ENCODE results near the gene IRF1.
"Not testable (repeated sequence)": the region's sequence is repeated elsewhere in the genome, so short reads cannot be mapped to it uniquely, and the experiment has no call there.

The IRF1 gene

DNA sequence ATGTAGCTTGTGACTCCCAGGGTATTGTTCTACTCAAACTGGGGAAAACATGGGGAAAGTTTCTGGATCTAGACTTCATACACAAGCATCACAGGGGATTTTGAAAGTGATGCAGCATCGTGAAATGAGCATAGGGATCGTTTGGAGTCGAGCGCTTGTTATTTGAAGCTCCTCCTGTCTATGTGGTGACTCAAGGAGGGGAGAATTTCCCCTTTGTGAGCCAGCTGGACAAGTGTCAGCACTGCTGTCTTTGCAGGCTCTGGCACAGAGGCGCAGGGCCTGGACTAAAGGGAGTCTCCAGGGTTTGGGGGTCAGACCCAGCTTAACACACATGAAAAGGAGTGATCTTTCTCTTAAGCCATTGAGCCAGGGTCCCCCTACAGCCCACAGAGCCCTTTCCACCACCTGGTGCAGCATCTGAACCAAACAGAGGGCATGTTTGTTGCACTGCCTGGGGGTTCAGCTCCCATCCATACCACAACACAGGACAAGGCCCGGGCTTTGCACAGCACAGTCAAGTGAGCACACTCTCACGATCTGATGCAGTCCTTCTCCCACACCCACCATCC lies 51.0 kb downstream of the IRF1 start:
- in situ Hi-C loops (cut with MboI; ENCODE audit: low sequenced_read_pairs) = no loop called here

DNA sequence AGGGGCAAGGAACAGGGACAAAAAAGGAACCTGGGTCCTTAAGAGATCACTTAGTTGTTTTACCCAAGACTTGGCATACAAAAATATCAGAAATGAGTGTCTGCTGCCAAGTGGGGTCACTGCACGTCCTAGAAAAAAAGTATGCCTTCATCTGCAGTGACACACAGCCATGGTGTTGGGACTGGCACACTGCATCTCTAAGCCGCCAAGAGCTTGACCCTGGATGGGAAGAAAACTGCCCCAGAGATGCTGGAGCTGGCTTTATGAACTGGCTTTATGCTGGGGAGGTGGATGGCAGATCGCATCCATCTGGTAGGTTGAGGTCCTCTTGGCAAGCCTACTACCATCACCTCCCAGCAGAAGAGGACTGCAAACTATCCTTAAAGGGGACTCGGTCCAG lies 51.7 kb downstream of the IRF1 start:
- in situ Hi-C loops (cut with MboI; ENCODE audit: low sequenced_read_pairs) = no loop called here

DNA sequence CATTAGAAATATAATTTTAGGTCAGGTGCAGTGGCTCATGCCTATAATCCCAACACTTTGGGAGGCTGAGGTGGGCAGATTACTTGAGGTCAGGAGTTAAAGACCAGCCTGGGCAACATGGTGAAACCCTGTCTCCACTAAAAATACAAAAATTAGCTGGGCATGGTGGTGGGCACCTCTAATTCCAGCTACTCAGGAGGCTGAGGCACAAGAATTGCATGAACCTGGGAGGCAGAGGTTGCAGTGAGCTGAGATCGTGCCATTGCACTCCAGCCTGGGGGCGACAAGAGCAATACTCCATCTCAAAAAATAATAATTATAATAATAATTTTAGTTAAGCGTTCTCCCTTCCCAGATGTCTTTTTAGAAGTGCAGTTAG lies 52.3 kb downstream of the IRF1 start:
- in situ Hi-C loops (cut with MboI; ENCODE audit: low sequenced_read_pairs) = not testable (repeated sequence)

DNA sequence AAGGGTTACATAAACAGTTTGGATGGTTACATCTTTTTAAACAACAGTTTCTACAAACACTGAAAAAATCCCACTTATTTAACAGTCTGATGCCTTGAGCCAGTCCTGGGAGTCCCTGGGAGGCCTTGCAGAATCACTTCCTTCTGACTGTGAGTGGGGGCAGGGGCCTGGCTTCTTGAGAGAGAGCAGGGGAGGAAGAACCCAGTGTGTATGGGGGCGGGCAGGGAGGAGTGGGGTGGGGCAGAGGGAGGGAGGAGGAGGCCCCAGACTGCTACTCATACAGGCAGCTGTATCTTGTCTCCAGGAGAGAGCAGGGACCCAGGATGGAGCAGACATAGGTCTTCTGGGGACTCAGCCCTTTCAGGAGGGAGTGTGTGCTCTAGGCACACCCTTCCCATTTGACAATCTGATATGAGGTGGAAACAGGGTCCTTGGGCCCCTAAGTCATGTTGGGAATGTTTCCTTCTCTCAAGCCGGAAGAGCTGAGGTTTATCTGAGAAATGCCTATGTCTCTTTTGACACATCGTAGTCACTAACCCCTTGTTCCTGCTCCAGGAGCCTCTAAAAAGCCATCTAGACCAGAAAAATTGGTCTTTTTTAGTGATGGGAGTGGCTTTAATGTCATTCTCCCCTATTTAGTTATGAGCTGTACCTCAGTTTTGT lies 52.8 kb downstream of the IRF1 start:
- in situ Hi-C loops (cut with MboI; ENCODE audit: low sequenced_read_pairs) = no loop called here

DNA sequence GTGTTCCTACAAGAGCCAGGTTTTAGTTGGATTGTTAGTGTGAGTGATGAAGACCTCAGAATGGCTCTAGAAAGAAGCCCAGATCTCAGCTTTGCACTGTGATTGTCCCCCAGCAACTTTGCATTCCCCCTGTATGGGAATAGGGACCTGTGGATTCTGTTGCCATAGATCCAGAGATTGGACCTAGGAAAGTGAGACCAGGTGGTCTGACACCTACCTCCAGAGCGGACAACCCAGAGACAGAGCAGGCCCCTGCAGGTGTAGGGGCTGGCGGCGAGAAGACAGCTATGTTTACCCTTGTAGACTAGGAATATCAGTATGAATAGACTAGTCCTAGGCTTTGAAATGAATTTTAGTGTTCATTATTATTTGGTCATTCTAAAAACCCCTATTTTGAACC lies 53.6 kb downstream of the IRF1 start:
- in situ Hi-C loops (cut with MboI; ENCODE audit: low sequenced_read_pairs) = no loop called here

DNA sequence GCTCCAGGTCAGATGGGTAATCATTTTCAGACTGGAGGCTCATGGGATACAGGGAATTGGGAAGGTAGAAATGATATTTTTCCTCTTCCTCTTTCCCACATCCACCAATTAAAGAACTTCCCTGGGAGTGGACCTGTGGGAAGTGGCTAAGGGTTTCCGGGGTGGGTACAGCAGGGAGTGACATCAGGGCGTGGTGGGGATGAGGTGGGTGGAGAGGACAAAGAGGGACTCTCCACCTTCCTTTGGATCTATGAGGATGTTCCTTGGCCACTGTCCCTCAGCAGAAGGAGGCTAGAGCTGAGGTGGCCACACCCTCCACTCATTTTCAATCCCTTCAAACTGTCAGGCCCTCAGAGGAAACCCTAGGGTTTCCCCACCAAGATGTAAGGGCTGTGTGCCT lies 54.7 kb downstream of the IRF1 start:
- in situ Hi-C loops (cut with MboI; ENCODE audit: low sequenced_read_pairs) = no loop called here

DNA sequence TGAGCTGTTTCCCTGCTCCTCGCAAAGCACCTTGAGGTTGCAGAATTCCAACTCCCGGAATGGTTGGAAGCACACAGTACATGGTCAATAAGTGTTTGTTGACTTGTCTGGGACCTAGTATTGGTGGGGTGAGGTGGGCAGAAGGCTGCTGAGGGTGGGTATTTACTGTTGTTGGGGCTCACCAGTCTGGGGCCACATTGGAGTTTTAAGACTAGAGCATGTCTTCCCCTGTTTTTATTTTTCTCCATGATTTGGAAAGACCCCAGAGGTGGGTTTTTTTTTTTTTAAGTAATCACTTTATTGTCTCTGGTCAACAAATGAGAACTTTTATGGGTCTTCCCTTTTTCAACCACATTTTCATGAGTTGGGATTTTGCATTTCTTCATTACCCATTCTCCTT lies 55.1 kb downstream of the IRF1 start:
- in situ Hi-C loops (cut with MboI; ENCODE audit: low sequenced_read_pairs) = no loop called here

DNA sequence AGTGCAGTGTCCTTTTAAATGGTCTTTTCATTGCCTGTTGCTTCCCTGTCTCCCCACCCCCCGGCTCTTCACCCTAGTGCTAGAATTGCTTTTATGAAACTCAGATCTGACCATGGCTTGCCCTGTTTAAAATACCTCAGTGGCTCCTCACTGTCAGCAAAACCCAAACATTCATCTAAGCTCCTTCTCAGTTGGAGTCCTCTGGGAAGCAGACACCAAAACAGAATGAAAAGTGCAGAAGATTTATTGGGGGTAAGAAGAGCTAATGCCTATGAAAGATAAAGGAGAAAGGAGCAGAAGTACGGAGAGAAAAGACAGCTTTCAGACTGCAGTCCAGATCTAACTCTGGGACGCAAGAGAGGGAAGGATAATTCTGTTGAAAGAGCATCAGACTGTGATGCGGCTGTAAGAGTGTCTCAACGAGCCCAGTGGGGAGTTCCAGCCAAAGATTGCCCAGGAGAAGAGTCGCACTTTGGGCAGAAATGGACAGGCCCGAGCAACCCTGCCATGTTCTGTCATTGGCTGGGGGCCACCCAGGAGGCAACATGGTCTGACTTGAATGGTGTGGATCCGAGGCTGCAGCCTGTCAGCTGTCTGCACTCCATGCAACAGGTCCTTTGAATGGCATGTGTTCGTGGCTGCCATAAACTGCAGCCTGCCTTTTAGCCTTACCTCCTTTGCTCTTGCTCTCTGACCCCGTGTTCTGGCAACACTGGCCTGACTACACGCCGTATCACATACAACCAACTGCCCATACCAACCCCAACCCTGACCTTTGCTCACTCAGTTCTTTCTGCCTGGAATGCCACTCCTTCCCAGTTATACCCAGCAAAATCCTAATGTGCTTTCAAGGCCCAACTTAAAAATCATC lies 55.9 kb downstream of the IRF1 start:
- in situ Hi-C loops (cut with MboI; ENCODE audit: low sequenced_read_pairs) = no loop called here

DNA sequence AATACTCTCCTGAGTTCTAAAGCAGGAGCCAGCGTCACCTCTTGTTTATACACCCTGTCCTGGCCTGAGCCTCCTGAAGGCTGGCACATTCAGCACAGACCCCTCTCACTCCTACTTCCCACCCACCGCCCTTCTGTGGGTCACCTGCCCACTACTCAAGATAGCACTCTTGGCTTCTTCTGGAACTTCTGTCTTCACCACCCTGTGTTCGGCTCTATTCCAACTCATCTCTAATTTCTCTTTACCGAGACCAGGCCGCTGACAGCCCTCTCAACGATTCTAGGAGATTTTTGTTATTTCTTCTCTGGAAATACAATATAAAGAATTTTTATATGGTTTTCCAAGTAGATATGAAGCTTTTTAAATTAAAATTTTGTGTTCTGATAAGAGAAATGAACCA lies 57.4 kb downstream of the IRF1 start:
- in situ Hi-C loops (cut with MboI; ENCODE audit: low sequenced_read_pairs) = no loop called here

DNA sequence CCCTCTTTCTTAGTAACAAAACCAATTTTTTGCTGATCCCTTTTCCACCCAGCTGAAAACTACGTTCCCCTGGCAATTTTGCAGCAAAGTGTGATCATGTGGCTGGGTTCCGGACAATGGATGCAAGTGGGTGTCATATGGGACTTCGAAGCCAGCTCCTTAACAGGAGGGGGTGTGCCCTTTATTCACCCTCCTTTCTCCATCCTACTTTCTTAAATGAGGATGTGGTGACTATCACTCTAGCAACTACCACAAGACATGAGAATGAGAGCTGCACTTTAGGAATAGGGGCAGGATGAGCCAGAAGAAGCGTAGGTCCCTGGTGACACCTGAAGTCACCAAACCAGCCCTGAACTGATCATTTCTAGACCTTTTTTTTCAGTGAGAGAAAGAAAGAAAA lies 58.9 kb downstream of the IRF1 start:
- in situ Hi-C loops (cut with MboI; ENCODE audit: low sequenced_read_pairs) = no loop called here
